ENCODE measurements around the gene SDF2.

DNA sequence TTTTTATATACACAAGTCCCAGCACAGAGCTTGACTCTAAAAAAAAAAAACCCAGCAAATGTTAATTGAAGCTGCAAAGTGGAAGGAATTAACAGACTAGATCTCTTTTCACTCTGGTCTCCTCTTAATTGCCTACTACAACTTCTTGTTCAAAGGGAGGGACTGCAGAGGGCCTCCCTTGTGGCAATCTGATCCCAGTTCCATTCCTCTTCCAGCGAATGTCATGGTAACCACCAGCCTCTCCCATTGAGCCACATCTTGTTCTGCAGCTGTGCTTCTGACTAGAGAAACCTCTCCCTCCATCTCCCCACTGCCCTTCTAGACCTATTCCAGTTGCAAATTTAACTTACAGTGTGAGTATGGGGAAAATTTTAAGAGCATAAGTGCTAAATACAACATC is 6.2 kb upstream of the SDF2 start:
- TF ChIP-seq MYC (IDR thresholded peaks at IDR 0.05; ENCODE audit: insufficient read depth, insufficient read length, insufficient replicate concordance, low read length, severe bottlenecking) (no peak), RAD21 (IDR thresholded peaks at IDR 0.05; ENCODE audit: insufficient read depth, low read depth, low read length) (no peak), RBBP5 (conservative IDR thresholded peaks at IDR 0.05) (no peak), RAD51 (IDR thresholded peaks at IDR 0.05) (no peak), TCF3 (IDR thresholded peaks at IDR 0.05; ENCODE audit: borderline replicate concordance, insufficient read depth, low read depth, low read length) (no peak), SIN3A (IDR thresholded peaks at IDR 0.05; ENCODE audit: low read depth, low read length) (no peak), POLR2A (IDR thresholded peaks at IDR 0.05; ENCODE audit: low read depth, low read length) (no peak), HDGF (IDR thresholded peaks at IDR 0.05) (no peak)
- TF ChIP-seq, protein P1, sequence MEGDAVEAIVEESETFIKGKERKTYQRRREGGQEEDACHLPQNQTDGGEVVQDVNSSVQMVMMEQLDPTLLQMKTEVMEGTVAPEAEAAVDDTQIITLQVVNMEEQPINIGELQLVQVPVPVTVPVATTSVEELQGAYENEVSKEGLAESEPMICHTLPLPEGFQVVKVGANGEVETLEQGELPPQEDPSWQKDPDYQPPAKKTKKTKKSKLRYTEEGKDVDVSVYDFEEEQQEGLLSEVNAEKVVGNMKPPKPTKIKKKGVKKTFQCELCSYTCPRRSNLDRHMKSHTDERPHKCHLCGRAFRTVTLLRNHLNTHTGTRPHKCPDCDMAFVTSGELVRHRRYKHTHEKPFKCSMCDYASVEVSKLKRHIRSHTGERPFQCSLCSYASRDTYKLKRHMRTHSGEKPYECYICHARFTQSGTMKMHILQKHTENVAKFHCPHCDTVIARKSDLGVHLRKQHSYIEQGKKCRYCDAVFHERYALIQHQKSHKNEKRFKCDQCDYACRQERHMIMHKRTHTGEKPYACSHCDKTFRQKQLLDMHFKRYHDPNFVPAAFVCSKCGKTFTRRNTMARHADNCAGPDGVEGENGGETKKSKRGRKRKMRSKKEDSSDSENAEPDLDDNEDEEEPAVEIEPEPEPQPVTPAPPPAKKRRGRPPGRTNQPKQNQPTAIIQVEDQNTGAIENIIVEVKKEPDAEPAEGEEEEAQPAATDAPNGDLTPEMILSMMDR (IDR thresholded peaks at IDR 0.05 in 2 of 3, conservative IDR thresholded peaks at IDR 0.05 in 1 of 3; ENCODE audit: control insufficient read depth in 2 of 3, extremely low read depth in 1 of 3, insufficient read depth in 1 of 3, low read depth in 3 of 3, low read length in 3 of 3) = no peak

Measured in GM12878 (cell line).